HG02852 (cell line): ENCODE data around the gene CLN6.
"Not testable (repeated sequence)": the region's sequence is repeated elsewhere in the genome, so short reads cannot be mapped to it uniquely, and the experiment has no call there.

Source experiments
- ATAC-seq: cut with Tn5 transposase; IDR thresholded peaks from one replicate; pipeline ENCODE4 v1.9.1; 2021; ENCODE audit warnings: mild to moderate bottlenecking, moderate library complexity; ENCODE audit not compliant: unreplicated experiment

CLN6 gene

GRCh38 chr15:68224108-68224507 lies 5.4 kb downstream of the CLN6 start:
- ATAC-seq: no peak

- ATAC-seq: no peak
Measured at GRCh38 chr15:68223171-68223570, 6.4 kb downstream of the CLN6 start.

GRCh38 chr15:68222432-68222743 lies 7.1 kb downstream of the CLN6 start:
- not testable (repeated sequence) for ATAC-seq

- not testable (repeated sequence) for ATAC-seq
Measured at GRCh38 chr15:68221530-68222431, 7.7 kb downstream of the CLN6 start.

GRCh38 chr15:68220967-68221366 lies 8.6 kb downstream of the CLN6 start:
- ATAC-seq: no peak

GRCh38 chr15:68220489-68220888 lies 9.0 kb downstream of the CLN6 start:
- no peak for ATAC-seq

- no peak for ATAC-seq
Measured at GRCh38 chr15:68218847-68219798, 10.4 kb downstream of the CLN6 start.

- no peak for ATAC-seq
Measured at GRCh38 chr15:68218331-68218730, 11.2 kb downstream of the CLN6 start.

- no peak for ATAC-seq
Measured at GRCh38 chr15:68217341-68217740, 12.2 kb downstream of the CLN6 start.

GRCh38 chr15:68214838-68215254 lies 14.7 kb downstream of the CLN6 start:
- ATAC-seq: no peak

- ATAC-seq: no peak
Measured at GRCh38 chr15:68213991-68214837, 15.3 kb downstream of the CLN6 start.

- not testable (repeated sequence) for ATAC-seq
Measured at GRCh38 chr15:68213491-68213845, 16.1 kb downstream of the CLN6 start.

- no peak for ATAC-seq
Measured at GRCh38 chr15:68211656-68212320, 17.7 kb downstream of the CLN6 start.

- no peak for ATAC-seq
Measured at GRCh38 chr15:68210821-68211655, 18.5 kb downstream of the CLN6 start.

GRCh38 chr15:68210409-68210756 lies 19.1 kb downstream of the CLN6 start:
- no peak for ATAC-seq

- ATAC-seq: peak; percentile 58
Measured at GRCh38 chr15:68209735-68210408, 19.7 kb downstream of the CLN6 start.

- no peak for ATAC-seq
Measured at GRCh38 chr15:68209272-68209671, 20.3 kb downstream of the CLN6 start.

GRCh38 chr15:68208636-68209240 lies 20.8 kb downstream of the CLN6 start:
- ATAC-seq: no peak

- no peak for ATAC-seq
Measured at GRCh38 chr15:68208136-68208535, 21.4 kb downstream of the CLN6 start.
